Measurements from ENCODE around the gene APELA.

APELA gene

DNA sequence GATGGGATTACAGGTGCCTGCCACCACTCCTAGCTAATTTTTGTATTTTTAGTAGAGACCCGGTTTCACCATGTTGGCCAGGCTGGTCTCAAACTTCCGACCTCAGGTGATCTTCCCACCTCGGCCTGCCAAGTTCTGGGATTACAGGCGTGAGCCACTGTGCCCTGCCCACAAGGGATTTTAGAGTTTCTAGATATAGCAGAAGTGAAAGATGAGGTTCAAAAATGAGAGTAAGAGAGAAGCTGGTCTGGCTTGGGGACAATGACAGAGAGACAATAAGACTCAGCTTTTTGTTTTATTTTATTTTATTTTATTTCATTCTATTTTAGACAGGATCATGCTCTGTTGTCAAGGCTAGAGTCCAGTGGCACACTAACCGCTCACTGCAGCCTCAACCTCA lies 69.8 kb downstream of the APELA start:
- TF ChIP-seq, protein P1, sequence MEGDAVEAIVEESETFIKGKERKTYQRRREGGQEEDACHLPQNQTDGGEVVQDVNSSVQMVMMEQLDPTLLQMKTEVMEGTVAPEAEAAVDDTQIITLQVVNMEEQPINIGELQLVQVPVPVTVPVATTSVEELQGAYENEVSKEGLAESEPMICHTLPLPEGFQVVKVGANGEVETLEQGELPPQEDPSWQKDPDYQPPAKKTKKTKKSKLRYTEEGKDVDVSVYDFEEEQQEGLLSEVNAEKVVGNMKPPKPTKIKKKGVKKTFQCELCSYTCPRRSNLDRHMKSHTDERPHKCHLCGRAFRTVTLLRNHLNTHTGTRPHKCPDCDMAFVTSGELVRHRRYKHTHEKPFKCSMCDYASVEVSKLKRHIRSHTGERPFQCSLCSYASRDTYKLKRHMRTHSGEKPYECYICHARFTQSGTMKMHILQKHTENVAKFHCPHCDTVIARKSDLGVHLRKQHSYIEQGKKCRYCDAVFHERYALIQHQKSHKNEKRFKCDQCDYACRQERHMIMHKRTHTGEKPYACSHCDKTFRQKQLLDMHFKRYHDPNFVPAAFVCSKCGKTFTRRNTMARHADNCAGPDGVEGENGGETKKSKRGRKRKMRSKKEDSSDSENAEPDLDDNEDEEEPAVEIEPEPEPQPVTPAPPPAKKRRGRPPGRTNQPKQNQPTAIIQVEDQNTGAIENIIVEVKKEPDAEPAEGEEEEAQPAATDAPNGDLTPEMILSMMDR (IDR thresholded peaks at IDR 0.05) = no peak
